ENCODE measurements around the gene TBL1X. TPM values are rescaled to one million over a fixed set of nuclear protein-coding genes. Genes with fewer than 3 reads are reported as not detected.

TBL1X gene
- polyA plus RNA-seq, 1 donor (not counting 4 experiments of a cell fraction or from before 2014, with no cell fraction given): 2.2 TPM

DNA sequence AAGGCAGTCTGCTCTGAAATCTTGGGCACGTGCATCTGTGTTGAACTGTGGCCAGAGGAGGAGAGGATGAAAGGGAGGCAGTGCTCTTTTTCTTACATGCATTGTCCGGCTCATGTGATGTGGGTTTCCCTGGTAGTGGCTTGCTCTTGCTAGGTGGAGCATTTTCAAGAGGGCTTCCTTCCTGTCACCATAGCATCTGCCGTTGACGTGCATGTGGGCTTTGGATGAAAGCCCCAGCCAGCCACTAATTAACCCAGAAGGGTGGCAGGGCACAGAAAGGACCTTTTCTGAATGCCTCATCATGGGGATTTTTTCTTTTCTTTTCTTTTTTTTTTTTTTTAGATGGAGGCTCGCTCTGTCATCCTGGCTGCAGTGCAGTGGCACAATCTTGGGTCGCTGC, 179.5 kb downstream of the TBL1X start:
- no peaks in the 10 kb centered on the region for H3K4me1 ChIP-seq (ENCODE audit: control insufficient read depth, extremely low read depth, insufficient read depth, low read length)
- no peaks in the 10 kb centered on the region for H3K79me2 ChIP-seq (ENCODE audit: control insufficient read depth, insufficient read depth, low read length)
- H3K36me3 ChIP-seq (ENCODE audit: control insufficient read depth in 2 of 2, extremely low read depth in 1 of 2, insufficient read depth in 2 of 2, low read length in 2 of 2): no peaks in the 10 kb centered on the region
- H3K9me1 ChIP-seq (ENCODE audit: control insufficient read depth, extremely low read depth, insufficient read depth, low read length): no peaks in the 10 kb centered on the region
- DNase-seq (ENCODE audit: low read depth, low spot score): no peak
- no peak overlapping the region for H3K27ac ChIP-seq (ENCODE audit: control insufficient read depth, insufficient read depth, low read length)
- no peak overlapping the region for H3K9ac ChIP-seq (ENCODE audit: control insufficient read depth, extremely low read depth, insufficient read depth, low read length)
- dilution Hi-C loops (cut with MboI; ENCODE audit: extremely low pct_ligation_motif_present, low sequenced_read_pairs): no loop called here
- H3K4me2 ChIP-seq (ENCODE audit: control insufficient read depth, extremely low read depth, insufficient read depth, low read depth, low read length): no peak overlapping the region
- TF ChIP-seq, protein P1, sequence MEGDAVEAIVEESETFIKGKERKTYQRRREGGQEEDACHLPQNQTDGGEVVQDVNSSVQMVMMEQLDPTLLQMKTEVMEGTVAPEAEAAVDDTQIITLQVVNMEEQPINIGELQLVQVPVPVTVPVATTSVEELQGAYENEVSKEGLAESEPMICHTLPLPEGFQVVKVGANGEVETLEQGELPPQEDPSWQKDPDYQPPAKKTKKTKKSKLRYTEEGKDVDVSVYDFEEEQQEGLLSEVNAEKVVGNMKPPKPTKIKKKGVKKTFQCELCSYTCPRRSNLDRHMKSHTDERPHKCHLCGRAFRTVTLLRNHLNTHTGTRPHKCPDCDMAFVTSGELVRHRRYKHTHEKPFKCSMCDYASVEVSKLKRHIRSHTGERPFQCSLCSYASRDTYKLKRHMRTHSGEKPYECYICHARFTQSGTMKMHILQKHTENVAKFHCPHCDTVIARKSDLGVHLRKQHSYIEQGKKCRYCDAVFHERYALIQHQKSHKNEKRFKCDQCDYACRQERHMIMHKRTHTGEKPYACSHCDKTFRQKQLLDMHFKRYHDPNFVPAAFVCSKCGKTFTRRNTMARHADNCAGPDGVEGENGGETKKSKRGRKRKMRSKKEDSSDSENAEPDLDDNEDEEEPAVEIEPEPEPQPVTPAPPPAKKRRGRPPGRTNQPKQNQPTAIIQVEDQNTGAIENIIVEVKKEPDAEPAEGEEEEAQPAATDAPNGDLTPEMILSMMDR (optimal IDR thresholded peaks at IDR 0.05 in 1 of 3, IDR thresholded peaks at IDR 0.05 in 1 of 3, conservative IDR thresholded peaks at IDR 0.05 in 1 of 3; ENCODE audit: extremely low read depth in 1 of 3, insufficient read depth in 2 of 3, low read length in 3 of 3): no peak
- TF ChIP-seq EZH2 (IDR thresholded peaks at IDR 0.05; ENCODE audit: low read length): no peak
- H3K27me3 ChIP-seq (ENCODE audit: control insufficient read depth, extremely low read depth, insufficient read depth, low read length): no peaks in the 10 kb centered on the region
- H3K4me3 ChIP-seq (ENCODE audit: control insufficient read depth in 2 of 3, extremely low read depth in 1 of 3, insufficient read depth in 2 of 3, low read depth in 1 of 3, low read length in 3 of 3): no peak overlapping the region
- no peaks in the 10 kb centered on the region for H4K20me1 ChIP-seq (ENCODE audit: control insufficient read depth, extremely low read depth, insufficient read depth, low read length)
- no peaks in the 10 kb centered on the region for H3K9me3 ChIP-seq (ENCODE audit: control insufficient read depth, low read depth, low read length)
- FAIRE-seq: no peak
- no peak overlapping the region for H2AFZ ChIP-seq (ENCODE audit: control insufficient read depth, low read length)

DNA sequence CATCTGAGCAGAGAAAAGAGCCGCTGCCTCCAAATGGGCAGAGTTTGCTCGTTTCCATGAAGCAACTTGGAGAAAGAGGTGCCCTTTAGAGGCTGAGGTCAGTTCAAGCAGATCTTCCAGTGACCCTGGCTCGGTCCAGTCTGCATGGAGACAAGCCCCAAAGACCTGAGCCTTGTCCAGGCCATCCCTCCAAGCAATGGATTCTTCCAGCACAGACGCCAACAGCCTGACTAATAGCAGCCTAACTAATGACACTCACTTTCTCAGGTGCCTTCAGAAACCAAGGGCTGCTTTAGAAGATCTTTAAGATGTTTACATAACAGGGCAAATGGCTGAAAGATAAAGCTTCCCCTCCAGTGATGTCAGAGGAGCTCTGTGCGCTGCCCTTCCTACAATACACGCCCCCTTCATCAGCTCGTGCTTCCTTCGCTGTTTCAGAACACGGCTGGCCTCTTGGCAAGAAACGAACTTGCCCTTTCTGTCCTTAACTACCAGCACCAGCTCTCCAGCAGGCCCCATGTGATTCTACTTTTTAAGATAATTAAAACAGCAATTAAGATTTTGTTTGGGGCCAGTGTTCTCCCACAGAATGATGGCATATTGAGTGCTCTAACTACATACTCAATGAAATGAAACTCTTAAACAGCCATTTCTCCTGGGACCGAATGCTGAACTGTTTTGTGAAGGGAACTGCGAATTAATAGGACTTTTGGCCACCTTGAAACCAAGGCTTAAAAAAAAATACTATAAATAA, 181.8 kb downstream of the TBL1X start:
- H3K27me3 ChIP-seq (ENCODE audit: control insufficient read depth, extremely low read depth, insufficient read depth, low read length): no peaks in the 10 kb centered on the region
- no peaks in the 10 kb centered on the region for H3K9me3 ChIP-seq (ENCODE audit: control insufficient read depth, low read depth, low read length)
- no peaks in the 10 kb centered on the region for H3K9me1 ChIP-seq (ENCODE audit: control insufficient read depth, extremely low read depth, insufficient read depth, low read length)
- H3K4me2 ChIP-seq (ENCODE audit: control insufficient read depth, extremely low read depth, insufficient read depth, low read depth, low read length): no peak overlapping the region
- no peaks in the 10 kb centered on the region for H3K36me3 ChIP-seq (ENCODE audit: control insufficient read depth in 2 of 2, extremely low read depth in 1 of 2, insufficient read depth in 2 of 2, low read length in 2 of 2)
- no peaks in the 10 kb centered on the region for H3K4me1 ChIP-seq (ENCODE audit: control insufficient read depth, extremely low read depth, insufficient read depth, low read length)
- H4K20me1 ChIP-seq (ENCODE audit: control insufficient read depth, extremely low read depth, insufficient read depth, low read length): no peaks in the 10 kb centered on the region
- no peak for TF ChIP-seq EZH2 (IDR thresholded peaks at IDR 0.05; ENCODE audit: low read length)
- TF ChIP-seq, protein P1 (optimal IDR thresholded peaks at IDR 0.05 in 1 of 3, IDR thresholded peaks at IDR 0.05 in 1 of 3, conservative IDR thresholded peaks at IDR 0.05 in 1 of 3; ENCODE audit: extremely low read depth in 1 of 3, insufficient read depth in 2 of 3, low read length in 3 of 3): no peak
- no peak overlapping the region for H3K9ac ChIP-seq (ENCODE audit: control insufficient read depth, extremely low read depth, insufficient read depth, low read length)
- FAIRE-seq (no peak), DNase-seq (ENCODE audit: low read depth, low spot score) (no peak)
- dilution Hi-C loops (cut with MboI; ENCODE audit: extremely low pct_ligation_motif_present, low sequenced_read_pairs): no loop called here
- no peak overlapping the region for H3K27ac ChIP-seq (ENCODE audit: control insufficient read depth, insufficient read depth, low read length)
- H3K4me3 ChIP-seq (ENCODE audit: control insufficient read depth in 2 of 3, extremely low read depth in 1 of 3, insufficient read depth in 2 of 3, low read depth in 1 of 3, low read length in 3 of 3): no peak overlapping the region
- H2AFZ ChIP-seq (ENCODE audit: control insufficient read depth, low read length): no peak overlapping the region
- H3K79me2 ChIP-seq (ENCODE audit: control insufficient read depth, insufficient read depth, low read length): no peaks in the 10 kb centered on the region

Data from keratinocyte (primary cell).